HG03575 (cell line): ENCODE data around the gene NPNT.
"Not testable (repeated sequence)": the region's sequence is repeated elsewhere in the genome, so short reads cannot be mapped to it uniquely, and the experiment has no call there.

Experiments used
- ATAC-seq: cut with Tn5 transposase; IDR thresholded peaks from one replicate; pipeline ENCODE4 v1.9.1; 2021; ENCODE audit not compliant: unreplicated experiment, insufficient number of reproducible peaks, low FRiP score; ENCODE audit errors: extremely low read depth

Gene NPNT

GRCh38 chr4:105894660-105895582 lies at the start of gene NPNT:
Gene NPNT (plus strand): TSS chr4:105895471. CDS start chr4:105895653, 182 bp downstream.
- no peak for ATAC-seq

GRCh38 chr4:105845559-105845958 lies 49.7 kb upstream of the NPNT start:
- no peak for ATAC-seq

- not testable (repeated sequence) for ATAC-seq
Measured at GRCh38 chr4:105848359-105848758, 46.9 kb upstream of the NPNT start.

GRCh38 chr4:105851196-105851595 lies 44.1 kb upstream of the NPNT start:
- ATAC-seq = no peak

- not testable (repeated sequence) for ATAC-seq
Measured at GRCh38 chr4:105852230-105852629, 43.0 kb upstream of the NPNT start.

- ATAC-seq = no peak
Measured at GRCh38 chr4:105858466-105859040, 36.7 kb upstream of the NPNT start.

GRCh38 chr4:105859233-105859632 lies 36.0 kb upstream of the NPNT start:
- ATAC-seq = no peak

GRCh38 chr4:105870963-105871362 lies 24.3 kb upstream of the NPNT start:
- ATAC-seq = no peak

- no peak for ATAC-seq
Measured at GRCh38 chr4:105871997-105872396, 23.3 kb upstream of the NPNT start.

GRCh38 chr4:105875233-105875632 lies 20.0 kb upstream of the NPNT start:
- no peak for ATAC-seq

GRCh38 chr4:105878668-105879067 lies 16.6 kb upstream of the NPNT start:
- no peak for ATAC-seq

- no peak for ATAC-seq
Measured at GRCh38 chr4:105887508-105887907, 7.8 kb upstream of the NPNT start.

GRCh38 chr4:105895583-105896460 lies 551 bp downstream of the NPNT start:
- ATAC-seq = no peak

- no peak for ATAC-seq
Measured at GRCh38 chr4:105896461-105896942, 1.2 kb downstream of the NPNT start.

- no peak for ATAC-seq
Measured at GRCh38 chr4:105896984-105897775, 1.9 kb downstream of the NPNT start.

- ATAC-seq = no peak
Measured at GRCh38 chr4:105900541-105900940, 5.3 kb downstream of the NPNT start.

- no peak for ATAC-seq
Measured at GRCh38 chr4:105902550-105903262, 7.4 kb downstream of the NPNT start.

- no peak for ATAC-seq
Measured at GRCh38 chr4:105909787-105910281, 14.6 kb downstream of the NPNT start.
